Cardiac muscle cell (in vitro differentiated cells and primary cell): ENCODE data around the gene EMILIN1. TPM values are rescaled to one million over a fixed set of nuclear protein-coding genes. Genes with fewer than 3 reads are reported as not detected.

Source experiments
- DNase-seq, 2 donors: peaks; one replicate each; pipeline versions ENCODE4 v3.0.0 to v3.0.0-alpha.2; 2010 to 2017; ENCODE audit warnings: low read depth in 1 of 2, low spot score in 1 of 2
- H3K27ac ChIP-seq: fragments of 200-600 bp; sonication (generic); 2 replicates; pipeline ENCODE4 v1.5.1; 2016
- H3K27me3 ChIP-seq: fragments of 200-600 bp; sonication (generic); 2 replicates; pipeline ENCODE4 v1.6.0; 2016; ENCODE audit warnings: control low read depth
- H3K36me3 ChIP-seq: fragments of 200-600 bp; sonication (generic); 2 replicates; pipeline ENCODE4 v1.5.1; 2016; ENCODE audit warnings: control low read depth
- H3K4me1 ChIP-seq: fragments of 200-600 bp; sonication (generic); 2 replicates; pipeline ENCODE4 v1.8.1; 2017; ENCODE audit warnings: low read depth, mild to moderate bottlenecking, mixed run types
- H3K4me3 ChIP-seq: fragments of 200-600 bp; sonication (generic); 2 replicates; pipeline ENCODE4 v1.5.1; 2016; ENCODE audit warnings: mild to moderate bottlenecking
- H3K9me3 ChIP-seq: fragments of 200-600 bp; sonication (generic); 2 replicates; pipeline ENCODE4 v1.5.1; 2017; ENCODE audit warnings: low read depth, mild to moderate bottlenecking, control low read depth
- CTCF ChIP-seq: IDR thresholded peaks from 2 replicates; pipeline ENCODE4 v1.5.1; 2012; ENCODE audit warnings: low read depth, mild to moderate bottlenecking, low read length
- polyA plus RNA-seq: library from polyadenylated mRNA; unstranded; fragments of >200 nt; fragmentation: Nextera tagmentation; extraction: Ambion mirVana; gene quantifications from 2 replicates; pipeline ENCODE4 v1.2.1, GENCODE V29; 2016
- total RNA-seq: library from RNA; depleted of rRNA; stranded (reverse); fragments of >200 nt; gene quantifications from 2 replicates; pipeline ENCODE4 v1.2.3, GENCODE V29; 2016

EMILIN1 gene
- total and polyA plus RNA-seq, 2 experiments from 2014 or later: 15.6 to 18.5 TPM

GRCh38 chr2:27086090-27086723 lies 7.8 kb downstream of the EMILIN1 start:
- Histone ChIP-seq H3K4me3 (peak overlapping the region; percentile 46), H3K36me3 (no peaks in the 10 kb centered on the region), H3K27me3 (no peaks in the 10 kb centered on the region), H3K9me3 (no peaks in the 10 kb centered on the region), H3K27ac (peak overlapping the region; percentile 61), H3K4me1 (peaks cover 16% of the 10 kb centered on the region)
- peak; percentile 60 for TF ChIP-seq CTCF
- DNase-seq: peak; percentile 95 to 96

GRCh38 chr2:27086724-27087593 lies 8.5 kb downstream of the EMILIN1 start, which contains the start of gene KHK:
KHK (plus strand) TSS chr2:27086772; CDS start chr2:27087260, 488 bp downstream.
- Histone ChIP-seq H3K27me3 (no peaks in the 10 kb centered on the region), H3K4me1 (peaks cover 11% of the 10 kb centered on the region), H3K9me3 (no peaks in the 10 kb centered on the region), H3K4me3 (peak within 1 kb of the TSS; percentile 46), H3K36me3 (no peaks in the 10 kb centered on the region), H3K27ac (peak within 1 kb of the TSS; percentile 61)
- peak; percentile 41 to 53 for DNase-seq
- TF ChIP-seq CTCF: no peak

DNA sequence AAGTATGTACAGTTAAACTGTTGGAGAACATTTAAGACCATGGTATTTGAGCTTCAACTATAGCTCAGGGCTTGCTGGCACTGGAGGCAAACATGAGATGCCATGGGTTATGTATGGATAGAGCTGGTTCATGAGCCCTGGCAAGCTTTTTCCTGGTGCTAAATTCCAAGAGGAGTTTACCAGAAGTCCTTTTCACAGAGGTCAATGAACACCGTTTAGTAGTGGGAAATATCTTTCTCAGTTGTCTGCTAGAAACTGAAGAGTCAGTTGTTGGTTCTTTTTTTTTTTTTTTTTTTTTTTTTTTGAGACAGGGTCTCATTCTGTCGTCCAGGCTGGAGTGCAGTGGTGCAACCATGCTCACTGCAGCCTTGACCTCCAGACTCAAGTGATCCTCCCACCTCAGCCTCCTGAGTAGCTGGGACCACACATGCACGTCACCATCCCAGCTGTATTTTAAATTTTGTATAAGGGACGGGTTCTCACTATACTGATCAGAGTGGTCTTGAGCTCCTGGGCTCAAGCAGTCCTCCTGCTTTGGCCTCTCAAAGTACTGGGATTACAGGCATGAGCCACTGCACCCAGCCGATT lies 9.5 kb downstream of the EMILIN1 start:
- Histone ChIP-seq H3K27ac (peak overlapping the region; percentile 20), H3K36me3 (no peaks in the 10 kb centered on the region), H3K4me1 (peaks cover 11% of the 10 kb centered on the region), H3K4me3 (no peak overlapping the region), H3K9me3 (no peaks in the 10 kb centered on the region), H3K27me3 (no peaks in the 10 kb centered on the region)
- no peak for TF ChIP-seq CTCF
- DNase-seq: no peak

DNA sequence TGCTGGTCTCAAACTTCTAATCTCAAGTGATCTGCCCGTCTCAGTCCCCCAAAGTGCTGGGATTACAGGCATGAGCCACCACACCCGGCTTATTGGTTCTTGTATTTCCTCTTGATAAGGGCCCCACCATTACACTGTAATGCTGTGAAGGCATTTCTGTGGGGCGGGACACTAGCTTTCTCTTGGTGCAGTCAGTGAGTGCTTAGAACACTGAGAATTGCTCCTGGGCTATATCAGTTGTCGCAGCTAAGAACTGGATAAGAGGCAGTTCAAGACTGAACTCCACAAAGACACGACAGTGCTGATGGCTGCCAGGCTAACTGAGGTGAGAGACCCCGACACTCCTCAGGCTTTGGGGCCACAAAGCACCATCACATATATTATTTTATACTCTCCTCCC lies 10.2 kb downstream of the EMILIN1 start:
- H3K27ac ChIP-seq: peak overlapping the region; percentile 20
- H3K4me1 ChIP-seq: peaks cover 11% of the 10 kb centered on the region
- H3K27me3 ChIP-seq: no peaks in the 10 kb centered on the region
- no peak for TF ChIP-seq CTCF
- no peak overlapping the region for H3K4me3 ChIP-seq
- DNase-seq: peak in 1 of 2 donors; percentile 65
- no peaks in the 10 kb centered on the region for H3K36me3 ChIP-seq
- no peaks in the 10 kb centered on the region for H3K9me3 ChIP-seq

DNA sequence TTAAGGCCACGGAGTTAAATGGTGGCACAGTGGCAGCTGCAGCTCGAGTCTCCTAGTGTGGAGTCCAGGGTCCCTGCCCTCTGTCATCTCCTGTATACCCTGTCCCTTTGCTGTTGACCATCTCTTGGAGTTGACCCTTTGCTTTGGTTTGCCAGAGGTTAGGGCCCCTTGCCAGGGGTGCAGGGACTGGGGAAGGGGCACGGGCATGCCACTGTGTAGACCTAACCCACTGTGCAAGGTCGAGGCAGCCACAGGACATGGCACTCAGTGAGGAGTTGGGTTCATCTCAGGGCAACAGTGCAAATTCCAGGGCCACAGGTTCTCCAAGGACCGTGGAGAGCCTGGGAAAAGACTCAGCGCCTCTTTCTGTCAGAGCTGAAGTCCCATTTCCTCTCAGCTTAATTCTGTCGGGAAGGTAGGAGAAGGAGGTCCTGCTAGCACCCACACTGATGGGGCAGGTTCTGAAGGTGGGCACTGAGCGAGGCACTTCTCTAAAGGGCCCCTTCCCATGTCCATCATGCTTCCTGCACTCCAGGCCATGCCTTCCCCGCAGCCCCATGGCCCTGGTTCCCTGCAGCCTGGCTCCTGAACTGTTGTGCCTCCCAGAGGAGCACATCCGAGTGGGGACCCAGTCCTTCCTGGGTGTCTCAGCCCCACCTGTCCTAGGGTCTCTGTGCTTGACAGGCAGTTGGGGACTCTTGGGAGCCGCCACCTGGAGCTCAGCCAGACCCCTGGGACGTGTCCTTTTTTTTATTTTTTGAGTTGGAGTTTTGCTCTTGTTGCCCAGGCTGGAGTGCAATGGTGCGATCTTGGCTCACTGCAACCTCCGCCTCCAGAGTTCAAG lies 10.9 kb downstream of the EMILIN1 start:
- Histone ChIP-seq H3K4me3 (no peak overlapping the region), H3K4me1 (peaks cover 11% of the 10 kb centered on the region), H3K27ac (peak overlapping the region; percentile 20), H3K27me3 (no peaks in the 10 kb centered on the region), H3K9me3 (no peaks in the 10 kb centered on the region), H3K36me3 (no peaks in the 10 kb centered on the region)
- no peak for DNase-seq
- no peak for TF ChIP-seq CTCF
